ENCODE data around the gene VIL1.

The VIL1 gene

DNA sequence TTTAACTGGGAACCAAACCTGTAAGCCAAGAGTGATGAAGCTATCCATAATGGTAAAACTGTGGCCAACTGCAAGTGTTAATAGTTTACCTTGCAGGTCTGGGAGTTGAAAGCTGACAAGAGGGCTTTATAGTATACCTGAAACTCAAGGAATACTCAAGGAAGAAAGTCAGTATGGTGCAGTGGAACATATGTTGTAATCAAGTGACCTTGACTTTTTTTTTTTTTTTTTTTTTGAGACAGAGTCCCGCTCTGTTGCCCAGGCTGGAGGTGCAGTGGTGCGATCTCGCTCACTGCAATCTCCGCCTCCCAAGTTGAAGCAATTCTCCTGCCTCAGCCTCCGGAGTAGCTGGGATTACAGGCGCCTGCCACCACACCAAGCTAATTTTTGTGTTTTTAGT, 27.6 kb downstream of the VIL1 start:
- no peak overlapping the region for H3K9ac ChIP-seq (ENCODE audit: low read length)
- no peaks in the 10 kb centered on the region for H3K9me3 ChIP-seq (replicated peaks; ENCODE audit: insufficient read depth, low read length)
- no peak overlapping the region for H3K27ac ChIP-seq (ENCODE audit: low read length)
- TF ChIP-seq, protein P1, sequence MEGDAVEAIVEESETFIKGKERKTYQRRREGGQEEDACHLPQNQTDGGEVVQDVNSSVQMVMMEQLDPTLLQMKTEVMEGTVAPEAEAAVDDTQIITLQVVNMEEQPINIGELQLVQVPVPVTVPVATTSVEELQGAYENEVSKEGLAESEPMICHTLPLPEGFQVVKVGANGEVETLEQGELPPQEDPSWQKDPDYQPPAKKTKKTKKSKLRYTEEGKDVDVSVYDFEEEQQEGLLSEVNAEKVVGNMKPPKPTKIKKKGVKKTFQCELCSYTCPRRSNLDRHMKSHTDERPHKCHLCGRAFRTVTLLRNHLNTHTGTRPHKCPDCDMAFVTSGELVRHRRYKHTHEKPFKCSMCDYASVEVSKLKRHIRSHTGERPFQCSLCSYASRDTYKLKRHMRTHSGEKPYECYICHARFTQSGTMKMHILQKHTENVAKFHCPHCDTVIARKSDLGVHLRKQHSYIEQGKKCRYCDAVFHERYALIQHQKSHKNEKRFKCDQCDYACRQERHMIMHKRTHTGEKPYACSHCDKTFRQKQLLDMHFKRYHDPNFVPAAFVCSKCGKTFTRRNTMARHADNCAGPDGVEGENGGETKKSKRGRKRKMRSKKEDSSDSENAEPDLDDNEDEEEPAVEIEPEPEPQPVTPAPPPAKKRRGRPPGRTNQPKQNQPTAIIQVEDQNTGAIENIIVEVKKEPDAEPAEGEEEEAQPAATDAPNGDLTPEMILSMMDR (IDR thresholded peaks at IDR 0.05; ENCODE audit: low read length), result no peak
- no peak for TF ChIP-seq EZH2phosphoT487 (IDR thresholded peaks at IDR 0.05; ENCODE audit: low read length)
- no peak for TF ChIP-seq EZH2 (optimal IDR thresholded peaks at IDR 0.05; ENCODE audit: low read depth, low read length)
- no peaks in the 10 kb centered on the region for H3K4me1 ChIP-seq (ENCODE audit: low read length)
- no peaks in the 10 kb centered on the region for H4K20me1 ChIP-seq (ENCODE audit: insufficient read depth, low read length)
- H3K9me2 ChIP-seq (replicated peaks; ENCODE audit: insufficient read depth, low read length), result no peaks in the 10 kb centered on the region
- H3K27me3 ChIP-seq (replicated peaks; ENCODE audit: insufficient read depth, low read length), result no peaks in the 10 kb centered on the region
- no peak for DNase-seq
- H3F3A ChIP-seq (ENCODE audit: insufficient read depth, low read length), result no peaks in the 10 kb centered on the region
- no peak overlapping the region for H3K4me2 ChIP-seq (ENCODE audit: low read depth, low read length)
- H3K36me3 ChIP-seq (replicated peaks; ENCODE audit: insufficient read depth, low read length), result no peaks in the 10 kb centered on the region
- no peaks in the 10 kb centered on the region for H3K79me2 ChIP-seq (ENCODE audit: low read length)
- no peak overlapping the region for H3K4me3 ChIP-seq (ENCODE audit: low read length)
- no peak overlapping the region for H2AFZ ChIP-seq (ENCODE audit: low read length)

DNA sequence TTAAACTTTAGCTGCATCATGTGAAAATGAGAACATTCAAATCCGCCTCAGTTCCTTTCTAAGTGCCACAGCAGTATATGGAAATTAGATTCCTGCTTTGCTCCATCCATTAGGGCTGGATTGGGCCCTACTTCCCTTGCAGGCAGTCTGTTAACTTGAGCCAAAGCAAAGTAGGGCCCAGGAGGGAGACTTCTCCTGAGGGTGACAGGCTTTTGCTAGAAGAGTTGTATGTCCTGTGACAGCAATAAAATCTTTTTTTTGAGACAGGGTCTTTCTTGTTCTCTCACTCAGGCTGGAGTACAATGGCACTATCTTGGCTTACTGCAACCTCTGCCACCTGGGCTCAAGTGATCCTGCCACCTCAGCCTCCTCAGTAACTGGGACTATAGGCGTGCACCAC, 28.1 kb downstream of the VIL1 start:
- Histone ChIP-seq H3K9me2 (replicated peaks; ENCODE audit: insufficient read depth, low read length) (no peaks in the 10 kb centered on the region), H3F3A (ENCODE audit: insufficient read depth, low read length) (no peaks in the 10 kb centered on the region), H3K4me2 (ENCODE audit: low read depth, low read length) (no peak overlapping the region), H3K4me1 (ENCODE audit: low read length) (no peaks in the 10 kb centered on the region), H2AFZ (ENCODE audit: low read length) (no peak overlapping the region), H3K9ac (ENCODE audit: low read length) (no peak overlapping the region), H4K20me1 (ENCODE audit: insufficient read depth, low read length) (no peaks in the 10 kb centered on the region), H3K4me3 (ENCODE audit: low read length) (no peak overlapping the region), H3K27ac (ENCODE audit: low read length) (no peak overlapping the region), H3K36me3 (replicated peaks; ENCODE audit: insufficient read depth, low read length) (no peaks in the 10 kb centered on the region), H3K9me3 (replicated peaks; ENCODE audit: insufficient read depth, low read length) (no peaks in the 10 kb centered on the region), H3K79me2 (ENCODE audit: low read length) (no peaks in the 10 kb centered on the region), H3K27me3 (replicated peaks; ENCODE audit: insufficient read depth, low read length) (no peaks in the 10 kb centered on the region)
- TF ChIP-seq EZH2phosphoT487 (IDR thresholded peaks at IDR 0.05; ENCODE audit: low read length) (no peak), EZH2 (optimal IDR thresholded peaks at IDR 0.05; ENCODE audit: low read depth, low read length) (no peak)
- TF ChIP-seq, protein P1 (IDR thresholded peaks at IDR 0.05; ENCODE audit: low read length), result no peak
- no peak for DNase-seq

DNA sequence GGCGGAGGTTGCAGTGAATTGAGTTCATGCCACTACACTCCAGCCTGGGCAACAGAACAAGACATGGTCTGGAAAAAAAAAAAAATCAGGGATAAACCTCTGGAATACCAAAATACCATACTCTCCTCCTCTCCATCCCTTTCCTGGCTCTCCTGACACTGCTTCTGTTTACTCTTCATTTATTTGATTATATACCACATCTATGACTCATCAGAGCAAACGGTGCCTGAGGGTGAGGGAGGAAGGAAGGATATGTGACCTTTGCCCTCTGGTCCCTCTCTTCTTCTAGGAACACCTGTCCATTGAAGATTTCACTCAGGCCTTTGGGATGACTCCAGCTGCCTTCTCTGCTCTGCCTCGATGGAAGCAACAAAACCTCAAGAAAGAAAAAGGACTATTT, 30.0 kb downstream of the VIL1 start:
- Histone ChIP-seq H3K36me3 (replicated peaks; ENCODE audit: insufficient read depth, low read length) (0 out of 2 replicates have a peak, but pooled peaks cover 2% of the 10 kb centered on the region), H3F3A (ENCODE audit: insufficient read depth, low read length) (no peaks in the 10 kb centered on the region), H2AFZ (ENCODE audit: low read length) (no peak overlapping the region), H3K4me3 (ENCODE audit: low read length) (no peak overlapping the region), H4K20me1 (ENCODE audit: insufficient read depth, low read length) (no peaks in the 10 kb centered on the region), H3K79me2 (ENCODE audit: low read length) (no peaks in the 10 kb centered on the region), H3K9me3 (replicated peaks; ENCODE audit: insufficient read depth, low read length) (no peaks in the 10 kb centered on the region), H3K27ac (ENCODE audit: low read length) (no peak overlapping the region), H3K9ac (ENCODE audit: low read length) (no peak overlapping the region), H3K4me1 (ENCODE audit: low read length) (no peaks in the 10 kb centered on the region), H3K9me2 (replicated peaks; ENCODE audit: insufficient read depth, low read length) (no peaks in the 10 kb centered on the region), H3K27me3 (replicated peaks; ENCODE audit: insufficient read depth, low read length) (no peaks in the 10 kb centered on the region), H3K4me2 (ENCODE audit: low read depth, low read length) (no peak overlapping the region)
- DNase-seq, result no peak
- TF ChIP-seq EZH2 (optimal IDR thresholded peaks at IDR 0.05; ENCODE audit: low read depth, low read length) (no peak), EZH2phosphoT487 (IDR thresholded peaks at IDR 0.05; ENCODE audit: low read length) (no peak)
- TF ChIP-seq, protein P1 (IDR thresholded peaks at IDR 0.05; ENCODE audit: low read length), result no peak

Measured in MM.1S (cell line).